ENCODE results near the gene SEMA3C.

SEMA3C gene

DNA sequence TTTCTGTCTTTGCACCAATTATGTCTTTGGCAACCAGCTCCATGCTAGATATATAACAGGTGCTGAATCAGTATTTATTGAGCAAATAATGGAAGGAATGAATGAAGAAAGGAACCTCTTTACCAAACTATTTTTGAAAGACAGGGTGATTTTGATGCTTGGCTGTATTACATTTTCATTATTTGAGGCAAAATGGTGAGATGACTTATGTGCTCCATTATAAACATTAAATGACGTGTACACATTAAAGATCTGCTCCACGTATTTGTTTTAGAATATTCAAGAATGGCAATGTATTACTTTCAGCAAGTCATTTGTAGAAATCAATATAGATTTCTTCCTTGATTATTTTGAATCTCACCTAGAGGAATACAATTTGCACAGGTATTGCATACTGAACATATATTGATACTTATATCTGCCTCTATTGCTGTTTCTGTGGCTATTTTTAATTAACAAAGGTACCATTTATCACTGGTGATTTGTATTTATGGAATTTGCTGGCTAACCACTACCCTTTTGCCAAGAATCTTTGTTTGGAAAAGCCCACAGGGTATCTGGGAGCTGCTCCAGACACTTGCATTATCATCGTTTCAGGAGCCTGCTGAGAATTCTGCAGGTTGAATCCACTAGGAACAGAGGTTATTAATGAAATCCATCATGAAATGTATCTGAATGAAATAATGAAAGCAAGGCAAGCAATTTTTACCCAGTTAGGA lies 92.2 kb downstream of the SEMA3C start:
- H3K4me3 ChIP-seq (ENCODE audit: low read length), result no peak overlapping the region
- no peak overlapping the region for H3K4me2 ChIP-seq (ENCODE audit: low read length)
- no peaks in the 10 kb centered on the region; the same call in 1 of the 2 replicates for H3K9me2 ChIP-seq (replicated peaks; ENCODE audit: control insufficient read depth, low read length)
- TF ChIP-seq CTCF (IDR thresholded peaks at IDR 0.05; ENCODE audit: low read depth, low read length, poor library complexity, severe bottlenecking), result no peak
- TF ChIP-seq EZH2phosphoT487 (IDR thresholded peaks at IDR 0.05; ENCODE audit: borderline replicate concordance, low read length), result no peak
- no peaks in the 10 kb centered on the region for H3K79me2 ChIP-seq (ENCODE audit: control insufficient read depth, low read length)
- H4K20me1 ChIP-seq (ENCODE audit: control insufficient read depth, insufficient read depth, low read depth, low read length), result no peaks in the 10 kb centered on the region
- H3K27ac ChIP-seq (ENCODE audit: low read depth, low read length), result no peak overlapping the region
- H3K9me3 ChIP-seq (ENCODE audit: control insufficient read depth, insufficient read depth, low read length), result no peaks in the 10 kb centered on the region
- H3K4me1 ChIP-seq (ENCODE audit: control insufficient read depth, low read length), result no peaks in the 10 kb centered on the region
- no peaks in the 10 kb centered on the region for H3F3A ChIP-seq (ENCODE audit: control insufficient read depth, insufficient read depth)
- H3K27me3 ChIP-seq (ENCODE audit: control insufficient read depth, low read length), result no peaks in the 10 kb centered on the region
- no peaks in the 10 kb centered on the region for H3K36me3 ChIP-seq (ENCODE audit: control insufficient read depth, low read length)

GRCh38 chr7:80825499-80825898 lies 93.4 kb downstream of the SEMA3C start:
- Histone ChIP-seq H3K9me2 (replicated peaks; ENCODE audit: control insufficient read depth, low read length) (no peaks in the 10 kb centered on the region; the same call in 1 of the 2 replicates), H3K79me2 (ENCODE audit: control insufficient read depth, low read length) (no peaks in the 10 kb centered on the region), H3K4me3 (ENCODE audit: low read length) (no peak overlapping the region), H3K4me2 (ENCODE audit: low read length) (no peak overlapping the region), H4K20me1 (ENCODE audit: control insufficient read depth, insufficient read depth, low read depth, low read length) (no peaks in the 10 kb centered on the region), H3K9me3 (ENCODE audit: control insufficient read depth, insufficient read depth, low read length) (no peaks in the 10 kb centered on the region), H3K36me3 (ENCODE audit: control insufficient read depth, low read length) (no peaks in the 10 kb centered on the region), H3F3A (ENCODE audit: control insufficient read depth, insufficient read depth) (no peaks in the 10 kb centered on the region), H3K27ac (ENCODE audit: low read depth, low read length) (no peak overlapping the region), H3K27me3 (ENCODE audit: control insufficient read depth, low read length) (no peaks in the 10 kb centered on the region), H3K4me1 (ENCODE audit: control insufficient read depth, low read length) (no peaks in the 10 kb centered on the region)
- TF ChIP-seq EZH2phosphoT487 (IDR thresholded peaks at IDR 0.05; ENCODE audit: borderline replicate concordance, low read length), result no peak
- TF ChIP-seq CTCF (IDR thresholded peaks at IDR 0.05; ENCODE audit: low read depth, low read length, poor library complexity, severe bottlenecking), result no peak

GRCh38 chr7:80824253-80824652 lies 94.6 kb downstream of the SEMA3C start:
- TF ChIP-seq CTCF (IDR thresholded peaks at IDR 0.05; ENCODE audit: low read depth, low read length, poor library complexity, severe bottlenecking) (no peak), EZH2phosphoT487 (IDR thresholded peaks at IDR 0.05; ENCODE audit: borderline replicate concordance, low read length) (no peak)
- no peaks in the 10 kb centered on the region for H3K9me3 ChIP-seq (ENCODE audit: control insufficient read depth, insufficient read depth, low read length)

More at GRCh38 chr7:80824253-80824652, 94.6 kb downstream of the SEMA3C start:
- Histone ChIP-seq H3K9me2 (replicated peaks; ENCODE audit: control insufficient read depth, low read length) (no peaks in the 10 kb centered on the region; the same call in 1 of the 2 replicates), H3K27ac (ENCODE audit: low read depth, low read length) (no peak overlapping the region), H3K27me3 (ENCODE audit: control insufficient read depth, low read length) (no peaks in the 10 kb centered on the region), H3K36me3 (ENCODE audit: control insufficient read depth, low read length) (no peaks in the 10 kb centered on the region), H4K20me1 (ENCODE audit: control insufficient read depth, insufficient read depth, low read depth, low read length) (no peaks in the 10 kb centered on the region), H3K4me1 (ENCODE audit: control insufficient read depth, low read length) (no peaks in the 10 kb centered on the region), H3K79me2 (ENCODE audit: control insufficient read depth, low read length) (no peaks in the 10 kb centered on the region), H3F3A (ENCODE audit: control insufficient read depth, insufficient read depth) (no peaks in the 10 kb centered on the region), H3K4me3 (ENCODE audit: low read length) (no peak overlapping the region), H3K4me2 (ENCODE audit: low read length) (no peak overlapping the region)

All from DOHH2 (cell line).